Sigmoid colon (tissue), 7 donors: ENCODE measurements around the gene ARHGEF10L. TPM values are rescaled to one million over a fixed set of nuclear protein-coding genes. Genes with fewer than 3 reads are reported as not detected.
"Not testable (repeated sequence)": the region's sequence is repeated elsewhere in the genome, so short reads cannot be mapped to it uniquely, and the experiment has no call there.

ENCODE experiments used
- DNase-seq: peaks from one replicate; pipeline ENCODE4 v3.0.0-alpha.2; 2019
- H3K27ac ChIP-seq, 4 donors: fragments of 200-600 bp; sonication (generic); one replicate each; pipeline ENCODE4 v1.5.1; 2016 to 2019; ENCODE audit warnings: mild to moderate bottlenecking in 1 of 4
- H3K27me3 ChIP-seq, 3 donors: fragments of 200-600 bp; sonication (generic); one replicate each; pipeline ENCODE4 v1.5.1; 2019; ENCODE audit warnings: mild to moderate bottlenecking in 1 of 3
- H3K36me3 ChIP-seq, 4 donors: fragments of 200-600 bp; sonication (generic); one replicate each; pipeline ENCODE4 v1.5.1; 2016 to 2019
- H3K4me1 ChIP-seq, 4 donors: fragments of 200-600 bp; sonication (generic); one replicate each; pipeline ENCODE4 v1.5.1; 2017 to 2019
- H3K4me3 ChIP-seq, 4 donors: fragments of 200-600 bp; sonication (generic); one replicate each; pipeline ENCODE4 v1.5.1; 2017 to 2019; ENCODE audit warnings: mild to moderate bottlenecking in 2 of 4, moderate library complexity in 1 of 4
- H3K9me3 ChIP-seq, 4 donors: fragments of 200-600 bp in 3 of 4; sonication (generic) in 3 of 4; one replicate each; pipeline versions ENCODE4 v1.5.1 to v1.6.1; 2013 to 2019
- EP300 ChIP-seq, 4 donors: sonication (generic); formaldehyde crosslinking; IDR thresholded peaks; one replicate each; pipeline ENCODE4 v1.6.1; 2017; ENCODE audit warnings: antibody characterized with exemption in 4 of 4
- POLR2A ChIP-seq, 2 donors: fragments of 450-650 bp; IDR thresholded peaks; one replicate each; pipeline ENCODE4 v1.6.1; 2016; ENCODE audit warnings: antibody characterized with exemption in 2 of 2, mild to moderate bottlenecking in 2 of 2, moderate library complexity in 2 of 2
- POLR2AphosphoS5 ChIP-seq, 4 donors: sonication (generic); formaldehyde crosslinking; IDR thresholded peaks; one replicate each; pipeline ENCODE4 v1.6.1; 2017; ENCODE audit warnings: antibody characterized with exemption in 4 of 4
- WGBS, 2 donors: extraction: QIAGEN DNeasy Blood & Tissue Kit; methylation state at CpG; one replicate each; pipeline ENCODE4 v1.1.7; 2013; 5-methylcytosine and 5-hydroxymethylcytosine counted together
- intact Hi-C: fragments of 100-400 bp; cut with DNase I; formaldehyde crosslinking; loops from one replicate; pipeline ENCODE4 v1.15.1; 2023
- polyA plus RNA-seq, 3 donors: library from polyadenylated mRNA; stranded (reverse); fragments of 200-250 nt; gene quantifications; one replicate each; pipeline ENCODE4 v1.2.3, GENCODE V29; 2013
- total RNA-seq, 4 donors: library from RNA; depleted of rRNA; stranded (reverse); fragments of >200 nt; gene quantifications; one replicate each; pipeline ENCODE4 v1.1.0, GENCODE V29; 2016
- TF ChIP-seq, protein P1 (sequence below), 4 experiments: fragments of 450-650 bp in 3 of 4; fragments of 200-600 bp in 1 of 4; IDR thresholded peaks; one replicate each; pipeline ENCODE4 v1.5.1; 2016 to 2019; ENCODE audit warnings: antibody characterized with exemption in 4 of 4, mild to moderate bottlenecking in 3 of 4, moderate library complexity in 2 of 4
- donor health status: healthy with polysubstance abuse.
- donor health status: Bipolar disorder and iron deficiency.
- donor health status: healthy.

Gene ARHGEF10L
- total and polyA plus RNA-seq, 7 donors, result 25.0 to 76.2 (median 33.0) TPM

- Histone ChIP-seq H3K9me3 (no peaks in the 10 kb centered on the region), H3K27ac (no peak overlapping the region), H3K27me3 (no peaks in the 10 kb centered on the region), H3K4me1 (no peaks in the 10 kb centered on the region), H3K4me3 (no peak overlapping the region), H3K36me3 (no peaks in the 10 kb centered on the region)
- intact Hi-C loops, result loop anchor here (10.0 kb wide), 2 partner anchors 608 to 1078 kb away; partner anchors contain the start of gene IGSF21
- no peak for DNase-seq
- TF ChIP-seq, protein P1, sequence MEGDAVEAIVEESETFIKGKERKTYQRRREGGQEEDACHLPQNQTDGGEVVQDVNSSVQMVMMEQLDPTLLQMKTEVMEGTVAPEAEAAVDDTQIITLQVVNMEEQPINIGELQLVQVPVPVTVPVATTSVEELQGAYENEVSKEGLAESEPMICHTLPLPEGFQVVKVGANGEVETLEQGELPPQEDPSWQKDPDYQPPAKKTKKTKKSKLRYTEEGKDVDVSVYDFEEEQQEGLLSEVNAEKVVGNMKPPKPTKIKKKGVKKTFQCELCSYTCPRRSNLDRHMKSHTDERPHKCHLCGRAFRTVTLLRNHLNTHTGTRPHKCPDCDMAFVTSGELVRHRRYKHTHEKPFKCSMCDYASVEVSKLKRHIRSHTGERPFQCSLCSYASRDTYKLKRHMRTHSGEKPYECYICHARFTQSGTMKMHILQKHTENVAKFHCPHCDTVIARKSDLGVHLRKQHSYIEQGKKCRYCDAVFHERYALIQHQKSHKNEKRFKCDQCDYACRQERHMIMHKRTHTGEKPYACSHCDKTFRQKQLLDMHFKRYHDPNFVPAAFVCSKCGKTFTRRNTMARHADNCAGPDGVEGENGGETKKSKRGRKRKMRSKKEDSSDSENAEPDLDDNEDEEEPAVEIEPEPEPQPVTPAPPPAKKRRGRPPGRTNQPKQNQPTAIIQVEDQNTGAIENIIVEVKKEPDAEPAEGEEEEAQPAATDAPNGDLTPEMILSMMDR (IDR thresholded peaks at IDR 0.05), result no peak
- no peak for TF ChIP-seq POLR2AphosphoS5 (IDR thresholded peaks at IDR 0.05)
- TF ChIP-seq EP300 (IDR thresholded peaks at IDR 0.05), result no peak
- no peak for TF ChIP-seq POLR2A (IDR thresholded peaks at IDR 0.05)
- 79 to 80% methylated on average over 4 of the region's 4 CpGs for WGBS, 2 donors
Measured at GRCh38 chr1:17496419-17496818, 43.1 kb upstream of the ARHGEF10L start.

- H3K4me3 ChIP-seq, result no peak overlapping the region
- intact Hi-C loops, result loop anchor here (10.0 kb wide), 2 partner anchors 607 to 1077 kb away; partner anchors contain the start of gene IGSF21
- 8 to 48% methylated on average over 4 of the region's 4 CpGs for WGBS, 2 donors
Measured at GRCh38 chr1:17498214-17498613, 41.3 kb upstream of the ARHGEF10L start.

DNA sequence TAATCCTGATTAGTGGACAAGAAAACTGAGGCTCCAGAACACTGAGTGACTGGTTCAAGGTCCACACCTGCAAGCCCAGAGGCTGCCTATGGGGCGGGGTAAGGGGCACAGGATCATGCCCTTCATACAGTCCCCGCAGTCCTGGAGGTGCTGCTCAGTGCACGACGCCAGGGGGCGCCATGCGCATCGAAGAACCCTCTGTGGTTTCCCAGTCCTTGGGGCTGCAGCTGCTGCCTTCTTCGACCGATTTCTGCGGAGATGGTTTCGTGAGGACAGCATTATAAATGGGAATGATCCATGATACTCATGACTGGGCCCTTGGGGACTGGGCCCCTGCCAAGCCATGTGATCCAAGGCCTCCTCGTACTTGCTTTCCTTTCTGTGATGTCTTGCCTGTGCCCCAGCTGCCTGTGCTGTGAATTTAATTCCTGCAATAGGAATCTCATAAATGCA, 37.1 kb upstream of the ARHGEF10L start:
- H3K4me3 ChIP-seq, result no peak overlapping the region

More at GRCh38 chr1:17498214-17498613, 41.3 kb upstream of the ARHGEF10L start:
- no peaks in the 10 kb centered on the region for H3K27me3 ChIP-seq
- no peaks in the 10 kb centered on the region for H3K36me3 ChIP-seq
- TF ChIP-seq, protein P1 (IDR thresholded peaks at IDR 0.05), result no peak
- TF ChIP-seq POLR2AphosphoS5 (IDR thresholded peaks at IDR 0.05) (no peak), POLR2A (IDR thresholded peaks at IDR 0.05) (no peak), EP300 (IDR thresholded peaks at IDR 0.05) (no peak)
- H3K27ac ChIP-seq, result no peak overlapping the region
- DNase-seq, result no peak
- H3K4me1 ChIP-seq, result peaks cover 0 to 13% (median 11%) of the 10 kb centered on the region in 4 donors
- H3K9me3 ChIP-seq, result no peaks in the 10 kb centered on the region

DNA sequence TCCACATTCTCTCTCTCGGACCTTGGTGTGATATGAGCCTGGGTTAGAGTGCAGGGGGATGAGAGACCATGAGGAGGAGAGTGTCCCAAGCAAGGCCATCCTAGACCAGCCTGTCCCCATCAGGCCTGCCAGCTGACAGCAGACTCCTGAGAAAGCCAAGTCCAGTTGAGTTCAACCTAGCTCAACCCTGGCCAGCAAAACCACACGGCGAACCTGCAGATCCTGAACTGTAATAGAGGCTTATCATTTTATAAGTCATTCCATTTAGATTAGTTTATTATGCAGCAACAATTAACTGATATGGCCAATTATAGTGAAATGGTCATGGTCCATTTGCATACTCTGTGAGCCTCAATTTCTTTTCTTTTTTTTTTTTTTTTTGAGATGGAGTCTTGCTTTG, 36.4 kb upstream of the ARHGEF10L start:
- intact Hi-C loops, result loop anchor here (5.0 kb wide), 1 partner anchor 34 kb away; the partner anchor contains the start of gene ARHGEF10L
- Histone ChIP-seq H3K4me1 (peaks cover 0 to 13% (median 11%) of the 10 kb centered on the region in 4 donors), H3K9me3 (no peaks in the 10 kb centered on the region), H3K27ac (peak overlapping the region; percentile 44 to 72 (median 64)), H3K4me3 (no peak overlapping the region), H3K36me3 (no peaks in the 10 kb centered on the region), H3K27me3 (no peaks in the 10 kb centered on the region)
- TF ChIP-seq EP300 (IDR thresholded peaks at IDR 0.05), result no peak
- no peak for TF ChIP-seq POLR2AphosphoS5 (IDR thresholded peaks at IDR 0.05)
- TF ChIP-seq, protein P1 (IDR thresholded peaks at IDR 0.05), result no peak
- TF ChIP-seq POLR2A (IDR thresholded peaks at IDR 0.05), result no peak
- WGBS, 2 donors, result 51 to 71% methylated on average over 3 of the region's 3 CpGs
- no peak for DNase-seq

More for the DNA sequence above, 37.1 kb upstream of the ARHGEF10L start:
- peaks cover 0 to 13% (median 11%) of the 10 kb centered on the region in 4 donors for H3K4me1 ChIP-seq
- no peaks in the 10 kb centered on the region for H3K27me3 ChIP-seq
- H3K27ac ChIP-seq, result peak overlapping the region; percentile 44 to 72 (median 64)
- no peaks in the 10 kb centered on the region for H3K36me3 ChIP-seq
- DNase-seq, result peak; percentile 96
- TF ChIP-seq POLR2A (IDR thresholded peaks at IDR 0.05) (no peak), POLR2AphosphoS5 (IDR thresholded peaks at IDR 0.05) (peak in 3 of 4 donors; percentile 51 to 70 (median 59)), EP300 (IDR thresholded peaks at IDR 0.05) (peak in 1 of 4 donors; percentile 69)
- TF ChIP-seq, protein P1 (IDR thresholded peaks at IDR 0.05), result peak; percentile 88 to 96 (median 91)
- intact Hi-C loops, result loop anchor here (1.0 to 5.0 kb wide), 2 partner anchors 35 to 104 kb away; partner anchors contain the start of gene ARHGEF10L
- WGBS, 2 donors, result 2 to 4% methylated on average over 12 of the region's 12 CpGs
- H3K9me3 ChIP-seq, result no peaks in the 10 kb centered on the region

DNA sequence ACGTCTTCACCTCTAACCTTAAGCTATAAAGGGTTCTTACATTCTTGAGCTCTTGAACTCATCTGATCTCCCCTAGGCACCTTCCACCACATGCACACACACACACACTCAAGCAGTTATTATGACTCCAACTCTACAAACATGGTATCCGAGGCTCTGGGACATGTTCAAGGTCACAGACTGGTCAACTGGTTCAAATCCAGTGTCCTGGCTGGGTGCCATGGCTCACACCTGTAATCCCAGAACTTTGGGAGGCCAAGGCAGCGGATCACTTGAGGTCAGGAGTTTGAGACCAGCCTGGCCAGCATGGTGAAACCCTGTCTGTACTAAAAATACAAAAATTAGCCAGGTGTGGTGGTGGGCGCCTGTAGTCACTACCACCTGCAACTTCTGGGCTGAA, 32.3 kb upstream of the ARHGEF10L start:
- intact Hi-C loops, result not testable (repeated sequence)
- WGBS, 2 donors, result 63 to 78% methylated on average over 4 of the region's 4 CpGs

More for the DNA sequence above, 32.3 kb upstream of the ARHGEF10L start:
- H3K36me3 ChIP-seq, H3K9me3 ChIP-seq, H3K27me3 ChIP-seq, H3K27ac ChIP-seq, DNase-seq, H3K4me3 ChIP-seq: not testable (repeated sequence)
- peaks cover 0 to 11% (median 9%) of the 10 kb centered on the region in 4 donors for H3K4me1 ChIP-seq
